Neural progenitor cell (in vitro differentiated cells): ENCODE results near the gene AP2S1. TPM values are rescaled to one million over a fixed set of nuclear protein-coding genes. Genes with fewer than 3 reads are reported as not detected.

ENCODE experiments used
- DNase-seq: peaks from one replicate; pipeline ENCODE4 v3.0.0-alpha.2; 2016; ENCODE audit warnings: low spot score
- H2AFZ ChIP-seq: fragments of 200-600 bp; sonication (generic); replicated peaks from 2 replicates; pipeline ENCODE4 v1.6.1; 2016; ENCODE audit warnings: antibody characterized with exemption
- H3F3A ChIP-seq: fragments of 200-600 bp; sonication (generic); 2 replicates; pipeline ENCODE4 v1.6.1; 2016; ENCODE audit warnings: antibody characterized with exemption, low read depth
- H3K27ac ChIP-seq: fragments of 200-600 bp; sonication (generic); 2 replicates; pipeline ENCODE4 v1.5.1; 2016; ENCODE audit warnings: mild to moderate bottlenecking
- H3K27me3 ChIP-seq: fragments of 200-600 bp; sonication (generic); 2 replicates; pipeline ENCODE4 v1.6.1; 2016; ENCODE audit warnings: mild to moderate bottlenecking, moderate library complexity
- H3K36me3 ChIP-seq: fragments of 200-600 bp; sonication (generic); 2 replicates; pipeline ENCODE4 v1.5.1; 2016
- H3K4me1 ChIP-seq: fragments of 200-600 bp; sonication (generic); 2 replicates; pipeline ENCODE4 v1.6.1; 2016; ENCODE audit warnings: mixed run types
- H3K4me2 ChIP-seq: fragments of 200-600 bp; sonication (generic); 2 replicates; pipeline ENCODE4 v1.6.1; 2016
- H3K4me3 ChIP-seq: fragments of 200-600 bp; sonication (generic); 2 replicates; pipeline ENCODE4 v1.5.1; 2016
- H3K79me2 ChIP-seq: fragments of 200-600 bp; sonication (generic); 2 replicates; pipeline ENCODE4 v1.6.1; 2016; ENCODE audit warnings: low read depth
- H3K9ac ChIP-seq: fragments of 200-600 bp; sonication (generic); 2 replicates; pipeline ENCODE4 v1.6.1; 2016
- H3K9me3 ChIP-seq: fragments of 200-600 bp; sonication (generic); 2 replicates; pipeline ENCODE4 v1.5.1; 2016; ENCODE audit warnings: low read depth
- H4K20me1 ChIP-seq: fragments of 200-600 bp; sonication (generic); 2 replicates; pipeline ENCODE4 v1.6.1; 2016; ENCODE audit warnings: low read depth
- H3K27ac Mint-ChIP-seq: 3 replicates; pipeline ENCODE4 v1.8.0; 2021; ENCODE audit warnings: mixed read lengths
- H3K27me3 Mint-ChIP-seq: 2 replicates; pipeline ENCODE4 v1.8.0; 2022; ENCODE audit warnings: low read depth, mild to moderate bottlenecking, inconsistent platforms, moderate library complexity, mixed read lengths; ENCODE audit not compliant: insufficient read depth
- H3K36me3 Mint-ChIP-seq: 3 replicates; pipeline ENCODE4 v1.8.0; 2021; ENCODE audit warnings: mixed read lengths
- H3K4me1 Mint-ChIP-seq: 3 replicates; pipeline ENCODE4 v1.8.0; 2021; ENCODE audit warnings: mixed read lengths
- H3K4me3 Mint-ChIP-seq: 3 replicates; pipeline ENCODE4 v1.8.0; 2021; ENCODE audit warnings: mild to moderate bottlenecking, moderate library complexity, mixed read lengths
- H3K9me3 Mint-ChIP-seq: 3 replicates; pipeline ENCODE4 v1.8.0; 2020; ENCODE audit warnings: mixed read lengths
- CTCF ChIP-seq: fragments of 200-600 bp; sonication (generic); IDR thresholded peaks from 2 replicates; pipeline ENCODE4 v1.5.1; 2017; ENCODE audit warnings: antibody characterized with exemption, mild to moderate bottlenecking
- EZH2 ChIP-seq: fragments of 200-600 bp; sonication (generic); IDR thresholded peaks from 2 replicates; pipeline ENCODE4 v1.6.1; 2017; ENCODE audit warnings: antibody characterized with exemption, mild to moderate bottlenecking, moderate library complexity
- EZH2phosphoT487 ChIP-seq: fragments of 200-600 bp; sonication (generic); IDR thresholded peaks from 2 replicates; pipeline ENCODE4 v1.6.1; 2017; ENCODE audit warnings: antibody characterized with exemption
- total RNA-seq: library from RNA; depleted of rRNA; stranded (reverse); fragments of >200 nt; gene quantifications from 2 replicates; pipeline ENCODE4 v1.2.3, GENCODE V29; 2015; ENCODE audit warnings: low replicate concordance

The AP2S1 gene
- total RNA-seq, 1 donor from 2014 or later: 104 TPM

- H3K36me3 ChIP-seq: no peaks in the 10 kb centered on the region
- no peak for TF ChIP-seq CTCF
- TF ChIP-seq EZH2phosphoT487: no peak
- TF ChIP-seq EZH2: no peak
- no peak overlapping the region for H3K4me3 ChIP-seq
- H3K9me3 ChIP-seq: no peaks in the 10 kb centered on the region
- peaks cover 10% of the 10 kb centered on the region for H3F3A ChIP-seq
- Mint-ChIP-seq H3K4me3 (peak overlapping the region; percentile 43), H3K27ac (no peak overlapping the region), H3K36me3 (no peaks in the 10 kb centered on the region), H3K27me3 (peaks cover 5% of the 10 kb centered on the region), H3K9me3 (no peaks in the 10 kb centered on the region), H3K4me1 (peaks cover 8% of the 10 kb centered on the region)
- H3K79me2 ChIP-seq: peaks cover 13% of the 10 kb centered on the region
- no peaks in the 10 kb centered on the region for H3K4me1 ChIP-seq
- no peak overlapping the region for H3K9ac ChIP-seq
- H3K4me2 ChIP-seq: no peak overlapping the region
- H2AFZ ChIP-seq: no peak overlapping the region
- H3K27me3 ChIP-seq: peaks cover 8% of the 10 kb centered on the region
- no peak overlapping the region for H3K27ac ChIP-seq
- no peak for DNase-seq
- H4K20me1 ChIP-seq: peaks cover 10% of the 10 kb centered on the region
Measured at GRCh38 chr19:46791944-46792343, 58.7 kb downstream of the AP2S1 start.

- no peak overlapping the region for H2AFZ ChIP-seq
- H3K4me3 Mint-ChIP-seq: peak overlapping the region; percentile 52
Measured at GRCh38 chr19:46789371-46789770, 61.3 kb downstream of the AP2S1 start.

GRCh38 chr19:46788968-46789338, 61.7 kb downstream of the AP2S1 start:
- no peak overlapping the region for H3K27ac ChIP-seq
- no peak overlapping the region for H3K4me3 ChIP-seq
- Mint-ChIP-seq H3K9me3 (no peaks in the 10 kb centered on the region), H3K27ac (no peak overlapping the region), H3K4me3 (peak overlapping the region; percentile 52), H3K27me3 (peaks cover 4% of the 10 kb centered on the region), H3K36me3 (no peaks in the 10 kb centered on the region), H3K4me1 (peaks cover 31% of the 10 kb centered on the region)
- H4K20me1 ChIP-seq: peaks cover 35% of the 10 kb centered on the region
- peak overlapping the region; percentile 20 for H3K4me2 ChIP-seq
- TF ChIP-seq EZH2phosphoT487 (no peak), CTCF (no peak)
- H3K36me3 ChIP-seq: no peaks in the 10 kb centered on the region
- H3K9me3 ChIP-seq: no peaks in the 10 kb centered on the region
- peaks cover 43% of the 10 kb centered on the region for H3K79me2 ChIP-seq
- peaks cover 18% of the 10 kb centered on the region for H3K4me1 ChIP-seq
- H3K9ac ChIP-seq: no peak overlapping the region
- H2AFZ ChIP-seq: no peak overlapping the region
- peaks cover 8% of the 10 kb centered on the region for H3K27me3 ChIP-seq
- peaks cover 22% of the 10 kb centered on the region for H3F3A ChIP-seq
- DNase-seq: no peak

More at GRCh38 chr19:46789371-46789770, 61.3 kb downstream of the AP2S1 start:
- H3K4me2 ChIP-seq: no peak overlapping the region
- no peak overlapping the region for H3K27ac ChIP-seq
- H3K27me3 Mint-ChIP-seq: peaks cover 2% of the 10 kb centered on the region
- no peaks in the 10 kb centered on the region for H3K9me3 ChIP-seq
- peaks cover 8% of the 10 kb centered on the region for H3K27me3 ChIP-seq
- peaks cover 31% of the 10 kb centered on the region for H4K20me1 ChIP-seq
- no peak for DNase-seq
- H3K36me3 ChIP-seq: no peaks in the 10 kb centered on the region
- no peaks in the 10 kb centered on the region for H3K36me3 Mint-ChIP-seq
- peaks cover 27% of the 10 kb centered on the region for H3K4me1 Mint-ChIP-seq
- TF ChIP-seq EZH2phosphoT487 (no peak), CTCF (no peak), EZH2 (no peak)
- no peak overlapping the region for H3K27ac Mint-ChIP-seq
- peaks cover 14% of the 10 kb centered on the region for H3K4me1 ChIP-seq
- no peaks in the 10 kb centered on the region for H3K9me3 Mint-ChIP-seq
- H3K4me3 ChIP-seq: no peak overlapping the region
- H3K9ac ChIP-seq: no peak overlapping the region
- peaks cover 39% of the 10 kb centered on the region for H3K79me2 ChIP-seq
- peaks cover 22% of the 10 kb centered on the region for H3F3A ChIP-seq
